Activated CD8-positive, alpha-beta memory T cell treated with anti-CD3 and anti-CD28 coated beads for 48 hours (primary cell): ENCODE measurements around the gene UBAP1L.
"Not testable (repeated sequence)": the region's sequence is repeated elsewhere in the genome, so short reads cannot be mapped to it uniquely, and the experiment has no call there.

ENCODE experiments used
- DNase-seq, 3 experiments: peaks; one replicate each; pipeline ENCODE4 v3.0.0-alpha.2; 2020; ENCODE audit warnings: low read depth in 2 of 3, low spot score in 2 of 3

UBAP1L gene

GRCh38 chr15:65044724-65045481 lies 70.1 kb downstream of the UBAP1L start, which contains the start of gene SLC51B:
SLC51B (plus strand) TSS chr15:65045387; CDS start chr15:65050005, 4,618 bp downstream.
- DNase-seq = no peak

- not testable (repeated sequence) for DNase-seq
Measured at GRCh38 chr15:65044218-65044617, 70.8 kb downstream of the UBAP1L start.

- DNase-seq = no peak
Measured at GRCh38 chr15:65042776-65043327, 72.1 kb downstream of the UBAP1L start.
